HepG2 (cell line): ENCODE results near the gene ACSF3.

Source experiments
- AHDC1 ChIP-seq: sonication (generic); formaldehyde crosslinking; IDR thresholded peaks from 2 replicates; pipeline ENCODE4 v1.5.1; 2020; ENCODE audit warnings: mild to moderate bottlenecking, missing genetic modification reagents, borderline replicate concordance
- CREBL2 ChIP-seq: sonication (generic); formaldehyde crosslinking; IDR thresholded peaks from 2 replicates; pipeline ENCODE4 v1.8.1; 2023; ENCODE audit warnings: missing genetic modification reagents, mild to moderate bottlenecking, borderline replicate concordance
- CTCF ChIP-seq: sonication (generic); formaldehyde crosslinking; IDR thresholded peaks from 2 replicates; pipeline ENCODE4 v1.5.0; 2020; ENCODE audit warnings: mild to moderate bottlenecking, missing genetic modification reagents, moderate library complexity
- ELF4 ChIP-seq: sonication (generic); formaldehyde crosslinking; IDR thresholded peaks from 2 replicates; pipeline ENCODE4 v1.5.0; 2020; ENCODE audit warnings: missing genetic modification reagents, mild to moderate bottlenecking, moderate library complexity, borderline replicate concordance
- HDAC2 ChIP-seq: sonication (generic); formaldehyde crosslinking; IDR thresholded peaks from 2 replicates; pipeline ENCODE4 v1.4.0; 2020; ENCODE audit warnings: missing genetic modification reagents
- HHEX ChIP-seq: IDR thresholded peaks from 2 replicates; pipeline ENCODE4 v1.6.1; 2016; ENCODE audit warnings: control low read depth
- HMG20A ChIP-seq: IDR thresholded peaks from 2 replicates; pipeline ENCODE4 v1.6.1; 2016; ENCODE audit warnings: borderline replicate concordance
- ZFX ChIP-seq: sonication (generic); formaldehyde crosslinking; IDR thresholded peaks from 2 replicates; pipeline ENCODE4 v1.4.0; 2020; ENCODE audit warnings: mild to moderate bottlenecking, low read depth, missing genetic modification reagents, moderate library complexity
- ZNF101 ChIP-seq: sonication (generic); formaldehyde crosslinking; IDR thresholded peaks from 2 replicates; pipeline ENCODE4 v1.4.0; 2020; ENCODE audit warnings: mild to moderate bottlenecking, low read depth, missing genetic modification reagents, borderline replicate concordance
- ZNF354B ChIP-seq: sonication (generic); formaldehyde crosslinking; IDR thresholded peaks from 2 replicates; pipeline ENCODE4 v1.8.0; 2022; ENCODE audit warnings: mild to moderate bottlenecking, missing genetic modification reagents
- ZNF614 ChIP-seq: IDR thresholded peaks from 2 replicates; pipeline ENCODE4 v1.6.1; 2018; ENCODE audit warnings: missing biosample characterization, missing genetic modification reagents, inconsistent platforms, borderline replicate concordance
- TF ChIP-seq, protein P1 (sequence below), 2 experiments: sonication (generic) in 1 of 2; formaldehyde crosslinking in 1 of 2; IDR thresholded peaks; 2 replicates each; pipeline versions ENCODE4 v1.6.1 to v1.9.0; 2014 to 2022; ENCODE audit warnings: antibody characterized with exemption in 1 of 2, borderline replicate concordance in 1 of 2, inconsistent platforms in 1 of 2, low read depth in 1 of 2, missing genetic modification reagents in 1 of 2

DNA sequence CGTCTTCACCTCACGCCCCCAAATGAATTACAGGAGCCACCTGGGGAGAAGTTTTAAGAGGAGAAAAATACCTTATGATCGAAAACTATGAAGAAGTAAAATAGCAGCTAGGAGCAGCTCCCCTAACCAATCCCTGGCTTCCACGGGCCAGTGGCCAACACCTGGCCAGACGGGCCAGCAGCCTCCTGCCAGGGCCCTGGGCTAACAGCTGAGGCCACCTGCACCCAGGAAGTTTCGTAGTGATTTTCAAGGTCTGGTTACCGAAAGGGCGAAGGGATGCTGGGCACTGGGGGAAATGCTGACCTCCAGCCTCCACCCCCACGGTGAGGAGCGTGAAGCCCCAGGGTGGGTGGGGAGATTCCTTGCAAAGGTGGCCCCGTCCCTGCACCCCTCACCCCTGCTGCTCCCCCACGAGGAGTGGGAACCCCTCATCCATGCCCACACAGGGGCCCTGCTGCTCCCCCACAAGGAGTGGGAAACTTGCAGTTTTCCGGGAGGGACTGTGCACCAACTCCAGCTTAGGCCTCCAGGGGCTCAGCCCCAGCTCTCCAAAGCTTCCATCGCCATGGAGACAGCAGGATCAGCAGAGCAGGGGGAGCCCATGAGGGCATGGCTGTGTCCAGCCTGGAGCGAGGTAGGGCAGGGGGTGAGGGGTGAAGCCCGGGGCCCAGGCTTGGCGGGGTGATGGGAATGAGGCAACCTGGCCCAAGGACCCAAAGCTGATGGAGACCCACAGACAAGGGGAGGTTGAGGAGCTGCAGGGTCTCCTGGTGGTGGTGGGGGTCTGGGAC is 31.9 kb upstream of the ACSF3 start:
- no peak for TF ChIP-seq CTCF (CRISPR knock-in tag)
- no peak for TF ChIP-seq ZNF354B
- no peak for TF ChIP-seq HHEX (CRISPR knock-in tag)
- TF ChIP-seq, protein P1, sequence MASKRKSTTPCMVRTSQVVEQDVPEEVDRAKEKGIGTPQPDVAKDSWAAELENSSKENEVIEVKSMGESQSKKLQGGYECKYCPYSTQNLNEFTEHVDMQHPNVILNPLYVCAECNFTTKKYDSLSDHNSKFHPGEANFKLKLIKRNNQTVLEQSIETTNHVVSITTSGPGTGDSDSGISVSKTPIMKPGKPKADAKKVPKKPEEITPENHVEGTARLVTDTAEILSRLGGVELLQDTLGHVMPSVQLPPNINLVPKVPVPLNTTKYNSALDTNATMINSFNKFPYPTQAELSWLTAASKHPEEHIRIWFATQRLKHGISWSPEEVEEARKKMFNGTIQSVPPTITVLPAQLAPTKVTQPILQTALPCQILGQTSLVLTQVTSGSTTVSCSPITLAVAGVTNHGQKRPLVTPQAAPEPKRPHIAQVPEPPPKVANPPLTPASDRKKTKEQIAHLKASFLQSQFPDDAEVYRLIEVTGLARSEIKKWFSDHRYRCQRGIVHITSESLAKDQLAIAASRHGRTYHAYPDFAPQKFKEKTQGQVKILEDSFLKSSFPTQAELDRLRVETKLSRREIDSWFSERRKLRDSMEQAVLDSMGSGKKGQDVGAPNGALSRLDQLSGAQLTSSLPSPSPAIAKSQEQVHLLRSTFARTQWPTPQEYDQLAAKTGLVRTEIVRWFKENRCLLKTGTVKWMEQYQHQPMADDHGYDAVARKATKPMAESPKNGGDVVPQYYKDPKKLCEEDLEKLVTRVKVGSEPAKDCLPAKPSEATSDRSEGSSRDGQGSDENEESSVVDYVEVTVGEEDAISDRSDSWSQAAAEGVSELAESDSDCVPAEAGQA (IDR thresholded peaks at IDR 0.05; ENCODE audit: low read depth): no peak
- TF ChIP-seq, protein P1 (CRISPR knock-in tag; IDR thresholded peaks at IDR 0.05; ENCODE audit: borderline replicate concordance): no peak
- TF ChIP-seq ELF4 (CRISPR knock-in tag): no peak
- TF ChIP-seq ZFX (CRISPR knock-in tag): no peak
- TF ChIP-seq HDAC2 (CRISPR knock-in tag): no peak
- no peak for TF ChIP-seq ZNF101 (CRISPR knock-in tag)
- TF ChIP-seq ZNF614 (CRISPR knock-in tag): no peak
- TF ChIP-seq HMG20A (CRISPR knock-in tag): no peak
- TF ChIP-seq CREBL2 (CRISPR knock-in tag): no peak
- no peak for TF ChIP-seq AHDC1 (CRISPR knock-in tag)
